Right cardiac atrium (tissue), 5 donors: ENCODE data around the gene MAEA. TPM values are rescaled to one million over a fixed set of nuclear protein-coding genes. Genes with fewer than 3 reads are reported as not detected.

ENCODE experiments used
- ATAC-seq, 2 donors: fragments of 200-7000 bp; cut with Tn5 transposase; one replicate each; pipeline versions ENCODE4 v1.8.0 to v1.9.1; 2020; ENCODE audit warnings: moderate library complexity in 2 of 2, mild to moderate bottlenecking in 1 of 2
- DNase-seq, 3 donors: peaks; one replicate each; pipeline ENCODE4 v3.0.0-alpha.2; 2020
- H3K27ac ChIP-seq: one replicate; pipeline ENCODE4 v1.5.1; 2013; ENCODE audit warnings: mild to moderate bottlenecking, low read length, control low read depth, moderate library complexity
- H3K27me3 ChIP-seq: one replicate; pipeline ENCODE4 v1.6.1; 2013; ENCODE audit not compliant: control insufficient read depth, insufficient read depth
- H3K4me1 ChIP-seq: one replicate; pipeline ENCODE4 v1.6.1; 2013; ENCODE audit warnings: low read length; ENCODE audit not compliant: control insufficient read depth, insufficient read depth
- H3K4me3 ChIP-seq: one replicate; pipeline ENCODE4 v1.5.1; 2013; ENCODE audit warnings: low read length, control low read depth
- H3K9me3 ChIP-seq: one replicate; pipeline ENCODE4 v1.6.1; 2013; ENCODE audit warnings: low read length; ENCODE audit not compliant: control insufficient read depth
- WGBS: extraction: QIAGEN DNeasy Blood & Tissue Kit; methylation state at CpG from one replicate; pipeline ENCODE4 v1.1.7; 2013; 5-methylcytosine and 5-hydroxymethylcytosine counted together
- intact Hi-C, 4 donors: fragments of 100-400 bp; cut with DNase I; formaldehyde crosslinking; loops; one replicate each; pipeline versions ENCODE4 v1.11.0 to v1.14.0; 2022 to 2023
- polyA plus RNA-seq: library from polyadenylated mRNA; stranded (reverse); fragments of 200-250 nt; gene quantifications from one replicate; pipeline ENCODE4 v1.2.3, GENCODE V29; 2013
- total RNA-seq, 4 donors: library from RNA; stranded (reverse); fragmentation: NEBNext Ultra II Directional; extraction: Animal tissue kit (Norgen Biotek cat#: 25700); gene quantifications; one replicate each; pipeline ENCODE4 v1.2.1, GENCODE V29; 2021
- donor health status: healthy with polysubstance abuse.
- donor health status: DM: no; HTN: yes; CAD: no.
- donor health status: DM: no; HTN: no; CAD: no.
- donor health status: DM: no; HTN: yes; CAD: no; lungs with severe emphysema.
- donor health status: DM: yes; HTN: yes; CAD: no.

Gene MAEA
- total and polyA plus RNA-seq, 5 donors = 51.6 to 61.8 (median 58.5) TPM

DNA sequence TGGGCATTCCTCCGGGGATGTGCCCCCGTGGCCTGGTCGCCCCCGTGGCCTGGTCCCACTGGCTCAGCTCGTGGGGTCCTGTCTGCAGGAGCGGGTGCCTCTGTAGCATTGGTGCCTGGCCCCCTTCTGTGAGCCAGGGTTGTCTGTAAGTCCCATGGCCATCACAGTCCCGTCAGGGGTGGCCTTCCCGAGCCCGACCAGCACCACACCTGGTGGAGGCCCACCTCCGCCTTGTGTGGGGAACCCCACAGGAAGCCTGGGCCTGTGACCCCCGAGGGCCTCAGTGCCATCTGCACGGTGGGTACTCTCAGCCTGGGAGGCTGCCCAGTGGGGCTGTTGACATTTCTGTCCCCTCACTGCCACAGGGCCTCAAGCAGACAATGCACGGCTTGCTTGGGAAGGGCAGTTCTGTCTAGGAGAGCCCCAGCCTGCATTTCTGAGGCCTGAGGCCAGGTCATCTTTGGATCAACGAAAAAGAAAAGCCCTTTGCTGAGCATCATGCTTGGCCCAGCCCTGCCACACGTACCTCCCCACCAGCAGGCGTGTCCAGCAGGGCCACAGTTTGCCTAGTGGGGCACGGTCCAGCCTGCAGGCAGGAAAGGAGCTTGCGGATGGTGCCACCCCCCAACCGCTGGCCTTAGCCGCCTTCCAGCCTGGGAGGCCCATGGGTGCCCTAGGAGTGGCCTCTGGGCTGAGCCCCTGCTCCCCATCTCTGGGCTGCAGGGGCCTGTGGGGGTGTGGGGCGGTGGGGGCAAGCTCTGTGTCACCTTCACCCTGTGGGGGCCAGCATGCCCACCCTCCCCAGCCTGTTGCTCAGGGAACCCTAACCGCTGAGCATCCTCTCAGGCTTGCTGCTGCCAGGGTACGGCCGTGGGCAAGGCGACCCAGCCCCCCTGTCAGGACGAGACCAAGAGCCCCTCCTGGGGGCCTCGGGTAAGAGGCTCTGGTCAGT is 93.4 kb downstream of the MAEA start:
- Histone ChIP-seq H3K4me3 (no peak overlapping the region), H3K27ac (no peak overlapping the region), H3K9me3 (no peaks in the 10 kb centered on the region), H3K4me1 (no peaks in the 10 kb centered on the region), H3K27me3 (no peaks in the 10 kb centered on the region)
- ATAC-seq (no peak), DNase-seq (peak; percentile 9 to 55 (median 42))
- WGBS = 88% methylated on average over 27 of the region's 27 CpGs
- intact Hi-C loops = no loop called here

DNA sequence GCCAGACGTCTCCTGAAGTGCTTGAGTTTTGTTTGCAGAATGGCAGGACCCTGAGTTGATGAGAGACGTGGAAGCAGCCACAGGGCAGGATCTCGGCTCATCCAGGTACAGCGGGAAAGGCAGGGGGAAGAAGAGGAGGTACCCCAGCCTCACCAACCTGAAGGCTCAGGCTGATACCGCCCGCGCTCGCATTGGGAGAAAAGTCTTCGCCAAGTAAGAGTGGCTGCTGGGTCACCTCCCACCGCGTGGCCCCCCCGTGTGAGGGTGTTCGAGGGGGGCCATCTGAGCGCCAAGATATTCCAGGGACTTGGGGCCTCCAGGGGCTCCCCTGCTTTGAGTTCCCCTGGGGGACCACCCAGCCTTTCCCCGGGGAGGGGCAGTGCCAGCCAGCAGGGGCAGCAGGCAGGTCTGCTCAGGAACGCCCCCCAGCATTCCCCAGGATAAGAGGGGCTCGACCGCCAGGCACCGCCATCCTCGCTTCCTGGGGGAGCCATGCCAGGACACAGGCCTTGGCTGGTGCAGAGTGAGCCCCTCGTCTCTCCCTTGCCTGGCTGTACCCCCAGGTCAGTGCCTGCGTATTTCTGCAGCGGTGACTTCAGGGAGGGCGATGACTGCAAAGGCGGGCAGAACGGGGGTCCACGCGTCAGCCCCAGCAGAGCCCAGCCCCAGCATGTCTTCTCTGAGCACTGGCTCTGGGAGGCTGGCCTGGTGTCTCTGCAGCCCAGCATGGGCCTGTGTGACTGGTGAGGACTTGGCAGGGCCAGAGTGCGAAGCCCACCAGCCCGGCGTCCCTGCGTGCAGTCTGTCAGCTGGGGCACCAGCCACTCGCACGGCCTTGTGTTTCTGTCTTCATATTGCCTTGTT is 94.3 kb downstream of the MAEA start:
- ATAC-seq (no peak), DNase-seq (peak; percentile 7 to 56 (median 44))
- WGBS = 88% methylated on average over 34 of the region's 34 CpGs

DNA sequence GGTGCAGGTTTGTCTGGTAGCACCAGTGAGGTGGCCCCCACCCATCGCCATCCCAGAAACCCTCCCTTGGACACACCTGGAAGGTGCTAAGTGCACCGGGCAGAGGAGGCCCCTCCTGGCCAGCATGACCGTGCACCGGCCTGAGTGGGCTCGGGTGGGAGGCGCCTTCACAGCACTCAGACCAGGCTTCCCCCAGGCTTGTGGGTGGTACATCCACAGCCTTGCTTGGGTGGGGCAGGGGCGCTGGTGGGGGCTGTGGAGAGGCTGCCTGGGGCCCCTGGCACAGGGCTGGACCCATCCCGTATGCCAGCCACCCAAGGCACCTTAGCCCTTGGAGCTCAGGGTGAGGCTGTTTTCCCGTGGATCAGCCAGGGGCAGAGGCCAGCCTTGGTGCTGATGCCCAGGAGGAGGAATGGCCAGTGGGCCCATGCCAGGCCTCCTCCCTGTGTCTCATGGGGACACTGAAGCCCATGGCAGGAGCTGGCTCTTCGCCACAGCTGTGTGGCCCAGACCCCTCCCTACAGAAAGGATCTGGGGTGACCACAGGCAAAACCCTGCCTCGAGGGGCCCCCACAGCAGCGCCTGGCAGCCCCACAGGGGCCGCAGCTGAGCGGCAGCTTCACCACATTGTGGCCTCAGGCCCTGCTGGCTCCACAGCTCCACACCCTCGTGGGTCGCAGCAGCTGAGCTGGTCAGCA is 95.1 kb downstream of the MAEA start:
- H3K27ac ChIP-seq = no peak overlapping the region
- intact Hi-C loops = no loop called here
- no peaks in the 10 kb centered on the region for H3K9me3 ChIP-seq
- H3K4me1 ChIP-seq = no peaks in the 10 kb centered on the region
- ATAC-seq (no peak), DNase-seq (peak in 2 of 3 donors; percentile 14 to 46)
- H3K27me3 ChIP-seq = no peaks in the 10 kb centered on the region
- 95% methylated on average over 16 of the region's 16 CpGs for WGBS
- H3K4me3 ChIP-seq = no peak overlapping the region

More for the DNA sequence above, 94.3 kb downstream of the MAEA start:
- H3K4me1 ChIP-seq = no peaks in the 10 kb centered on the region
- no peaks in the 10 kb centered on the region for H3K27me3 ChIP-seq
- H3K27ac ChIP-seq = no peak overlapping the region
- H3K9me3 ChIP-seq = no peaks in the 10 kb centered on the region
- intact Hi-C loops = no loop called here
- no peak overlapping the region for H3K4me3 ChIP-seq

DNA sequence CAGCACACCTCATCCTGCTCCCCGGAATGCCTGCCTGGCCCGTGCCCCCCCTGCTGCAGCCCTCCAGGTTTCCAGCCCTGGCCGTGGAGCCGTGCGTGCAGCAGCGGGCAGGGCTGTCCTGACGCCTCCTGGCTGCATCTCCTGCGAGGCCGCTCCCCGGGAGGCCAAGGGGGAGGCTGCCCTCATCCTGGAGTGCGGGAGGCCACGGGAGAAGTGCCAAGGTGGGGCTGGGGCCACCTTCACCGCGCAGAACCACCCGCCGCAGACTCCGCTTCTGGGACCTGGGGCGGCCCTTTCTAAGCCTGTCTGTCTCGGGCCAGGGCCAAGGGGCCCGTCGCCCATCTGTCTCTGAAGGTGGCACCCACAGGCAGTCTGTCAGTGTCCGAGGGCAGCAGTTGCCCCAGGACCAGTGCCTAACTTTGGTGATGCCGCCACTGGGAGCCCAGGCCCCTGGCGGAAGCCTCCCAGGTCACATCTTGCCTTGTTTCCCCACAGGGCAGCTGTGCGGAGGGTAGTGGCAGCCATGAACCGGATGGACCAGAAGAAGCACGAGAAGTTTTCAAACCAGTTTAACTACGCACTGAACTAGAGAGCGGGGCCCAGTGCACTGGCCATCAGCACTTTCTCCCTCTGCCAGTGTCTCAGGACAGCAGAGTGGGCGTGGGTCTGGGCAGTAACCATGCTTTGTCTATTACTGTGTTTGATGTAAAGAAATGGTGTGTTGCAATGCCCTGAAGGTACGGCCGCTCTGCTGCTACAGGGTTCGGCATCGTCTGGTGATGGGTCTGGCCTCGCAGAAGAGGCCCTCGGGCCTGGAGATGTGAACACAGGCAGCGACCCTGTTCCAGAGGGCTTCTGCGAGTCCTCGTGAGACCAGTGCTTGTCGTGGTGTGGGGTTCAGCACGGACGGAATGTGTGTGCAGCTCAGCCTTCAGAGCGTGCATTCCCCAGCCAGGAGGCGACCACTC is 96.0 kb downstream of the MAEA start:
- Histone ChIP-seq H3K27ac (no peak overlapping the region), H3K4me1 (no peaks in the 10 kb centered on the region), H3K9me3 (no peaks in the 10 kb centered on the region), H3K27me3 (no peaks in the 10 kb centered on the region), H3K4me3 (no peak overlapping the region)
- intact Hi-C loops = no loop called here
- 97% methylated on average over 44 of the region's 44 CpGs for WGBS
- ATAC-seq (peak in 1 of 2 donors; percentile 25), DNase-seq (peak in 2 of 3 donors; percentile 8 to 44)

Other genes with a start within 250 kb of the MAEA start
- 1 to 10 TPM in 3 of 4 donors, under 1 TPM in 1; 0.59 to 2.4 (median 1.5) TPM for gene RNF212, start 176.3 kb upstream of the MAEA start, total RNA-seq
- gene RNF212, start 176.3 kb upstream of the MAEA start, polyA plus RNA-seq = 1.6 TPM
- 10 to 100 TPM; 12.2 to 27.4 (median 14.2) TPM for gene SPON2, start 117.3 kb upstream of the MAEA start, total RNA-seq
- 9.6 TPM for gene SPON2, start 117.3 kb upstream of the MAEA start, polyA plus RNA-seq
- gene CTBP1, start 40.8 kb upstream of the MAEA start, total RNA-seq = 100 to 1,000 TPM; 123 to 145 (median 134) TPM
- gene CTBP1, start 40.8 kb upstream of the MAEA start, polyA plus RNA-seq = 119 TPM
- 1 to 10 TPM; 7.7 to 8.8 (median 8.5) TPM for gene UVSSA, start 57.3 kb downstream of the MAEA start, total RNA-seq
- 5.0 TPM for gene UVSSA, start 57.3 kb downstream of the MAEA start, polyA plus RNA-seq
- gene NKX1-1, start 116.6 kb downstream of the MAEA start, total RNA-seq = not detected
- gene NKX1-1, start 116.6 kb downstream of the MAEA start, polyA plus RNA-seq = not detected